ENCODE measurements around the gene METTL9.
"Not testable (repeated sequence)": the region's sequence is repeated elsewhere in the genome, so short reads cannot be mapped to it uniquely, and the experiment has no call there.

The METTL9 gene

GRCh38 chr16:21611556-21612384 lies 12.4 kb downstream of the METTL9 start:
- peak; percentile 66 for DNase-seq

GRCh38 chr16:21613361-21613760 lies 14.0 kb downstream of the METTL9 start:
- no peak for DNase-seq

DNA sequence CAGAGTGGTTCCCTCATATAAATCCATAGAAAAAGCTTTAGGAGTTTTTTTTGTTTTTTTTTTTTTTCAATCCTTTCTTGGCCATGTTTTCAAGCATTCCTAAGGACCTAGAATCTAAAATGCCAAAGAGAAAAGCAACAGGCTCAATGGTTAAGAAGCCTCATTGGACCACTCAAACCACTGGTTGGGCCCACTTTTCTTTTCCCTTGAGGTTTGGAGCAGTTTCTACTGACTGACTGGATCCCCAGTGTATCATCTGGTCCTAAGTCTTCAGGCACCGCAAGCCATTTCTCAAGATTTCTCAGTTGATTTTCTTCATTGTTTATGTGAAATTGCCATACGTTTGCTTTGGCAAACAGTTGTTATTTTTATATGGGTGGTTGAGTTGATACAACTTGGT lies 14.4 kb downstream of the METTL9 start:
- no peak for DNase-seq

- no peak for DNase-seq
These were observed 15.5 kb downstream of the METTL9 start for GRCh38 chr16:21614896-21615295.

- DNase-seq, result peak; percentile 79
These were observed 18.2 kb downstream of the METTL9 start for GRCh38 chr16:21617607-21618006.

DNA sequence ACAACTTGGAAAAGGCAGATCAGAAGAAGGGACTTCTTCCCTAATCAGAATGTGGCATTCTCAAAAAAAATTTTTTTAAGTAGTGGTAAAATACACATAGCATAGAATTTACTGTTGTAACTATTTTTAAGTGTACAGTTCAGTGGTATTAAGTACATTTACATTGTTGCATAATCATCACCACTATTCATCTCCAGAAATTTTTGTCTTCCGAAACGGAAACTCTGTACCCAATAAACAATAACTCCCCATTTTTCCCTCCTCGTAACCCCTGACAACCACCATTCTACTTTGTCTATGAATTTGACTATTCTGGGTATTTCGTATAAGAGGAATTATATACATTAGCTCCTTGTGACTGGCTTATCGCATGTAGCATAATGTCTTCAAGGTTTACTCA lies 18.9 kb downstream of the METTL9 start:
- no peak for DNase-seq

DNA sequence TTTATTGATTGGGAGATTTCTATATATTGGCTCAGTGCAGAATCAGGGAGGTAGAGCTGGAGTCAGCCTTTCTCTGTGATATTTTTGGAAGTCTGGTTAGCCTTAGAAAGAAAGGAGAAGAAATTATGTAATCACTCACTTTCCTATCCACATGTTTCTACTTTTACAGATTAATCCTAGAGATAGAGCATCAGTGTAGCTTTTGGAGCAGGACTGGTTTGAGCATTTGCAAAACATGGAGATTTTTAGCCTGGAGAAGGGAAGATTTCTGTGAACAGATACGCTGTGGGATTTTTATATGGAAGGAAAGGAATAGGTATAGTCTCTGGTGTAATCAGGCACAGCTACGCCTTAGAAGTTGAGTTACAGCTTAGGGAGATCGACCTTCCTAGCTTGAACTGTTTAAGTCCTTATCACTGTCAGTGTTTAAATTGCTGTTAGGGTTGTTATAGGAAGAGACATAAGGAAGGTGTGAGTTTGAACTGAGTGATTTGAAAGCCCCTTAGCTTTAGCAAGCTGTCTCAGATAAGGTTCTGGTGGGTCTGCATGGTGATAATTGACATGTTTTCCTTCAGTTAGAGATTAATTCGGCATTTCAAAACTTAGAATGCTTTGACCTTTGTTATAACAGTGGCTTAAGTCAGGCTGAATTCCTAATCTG lies 20.5 kb downstream of the METTL9 start:
- DNase-seq, result no peak

DNA sequence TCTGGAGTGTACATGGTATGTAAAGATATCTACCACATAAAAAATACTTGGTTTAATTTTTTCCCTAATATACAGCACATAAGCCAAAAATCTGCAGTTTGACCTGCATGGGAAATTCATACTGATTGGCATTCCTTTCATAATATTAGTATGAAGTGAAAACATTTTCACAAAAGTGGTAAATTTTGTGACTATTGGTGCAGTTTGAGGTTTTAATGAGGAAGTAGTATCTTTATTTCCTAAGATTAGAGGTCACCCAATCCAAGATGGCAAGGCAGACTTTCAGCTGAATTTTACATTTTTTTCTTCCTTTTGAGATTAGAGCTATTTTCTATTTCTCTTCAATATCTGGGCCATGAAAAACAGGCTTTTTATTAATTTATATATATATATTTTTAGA lies 21.2 kb downstream of the METTL9 start:
- peak; percentile 29 for DNase-seq

DNA sequence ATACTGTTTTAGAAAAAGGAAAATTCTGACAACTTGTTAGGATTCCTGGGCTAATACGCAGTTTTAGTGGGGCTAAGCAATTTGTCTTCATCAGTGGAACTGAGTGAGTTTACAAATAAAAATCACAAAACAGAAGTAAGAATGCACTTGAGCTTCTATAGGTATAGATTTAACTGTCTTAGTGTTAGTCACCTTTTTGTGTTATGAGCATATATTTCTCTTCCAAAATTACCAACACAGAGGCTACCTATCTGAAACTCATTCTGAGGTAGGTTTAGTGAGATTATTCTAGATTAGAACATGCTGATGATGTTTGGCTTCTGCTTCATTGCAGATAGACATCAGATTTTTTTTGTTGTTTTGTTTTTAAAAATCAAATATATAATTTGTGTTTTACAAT lies 23.2 kb downstream of the METTL9 start:
- no peak for DNase-seq

DNA sequence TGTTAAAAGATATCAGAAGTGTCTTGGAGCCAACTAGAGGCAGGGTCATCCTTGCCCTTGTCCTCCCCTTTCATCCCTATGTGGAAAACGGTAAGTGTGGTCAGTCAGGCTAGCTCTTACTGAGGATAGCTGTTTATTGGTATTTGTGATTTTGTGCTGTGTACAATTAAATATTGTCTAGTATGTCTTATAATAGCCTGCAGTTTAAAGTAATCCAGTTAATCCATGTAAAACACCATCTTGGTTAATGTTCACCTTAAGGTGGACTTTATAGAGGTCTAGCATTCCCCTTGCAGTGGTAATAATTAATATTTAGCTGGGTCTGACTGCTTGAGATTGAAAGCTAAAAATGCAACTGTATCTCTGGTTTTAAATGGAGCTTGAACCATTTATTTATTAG lies 25.6 kb downstream of the METTL9 start:
- no peak for DNase-seq

- DNase-seq, result peak; percentile 84
These were observed 27.4 kb downstream of the METTL9 start for GRCh38 chr16:21626659-21627277.

GRCh38 chr16:21628121-21628726 lies 28.8 kb downstream of the METTL9 start:
- no peak for DNase-seq

GRCh38 chr16:21628772-21629171 lies 29.4 kb downstream of the METTL9 start:
- no peak for DNase-seq

DNA sequence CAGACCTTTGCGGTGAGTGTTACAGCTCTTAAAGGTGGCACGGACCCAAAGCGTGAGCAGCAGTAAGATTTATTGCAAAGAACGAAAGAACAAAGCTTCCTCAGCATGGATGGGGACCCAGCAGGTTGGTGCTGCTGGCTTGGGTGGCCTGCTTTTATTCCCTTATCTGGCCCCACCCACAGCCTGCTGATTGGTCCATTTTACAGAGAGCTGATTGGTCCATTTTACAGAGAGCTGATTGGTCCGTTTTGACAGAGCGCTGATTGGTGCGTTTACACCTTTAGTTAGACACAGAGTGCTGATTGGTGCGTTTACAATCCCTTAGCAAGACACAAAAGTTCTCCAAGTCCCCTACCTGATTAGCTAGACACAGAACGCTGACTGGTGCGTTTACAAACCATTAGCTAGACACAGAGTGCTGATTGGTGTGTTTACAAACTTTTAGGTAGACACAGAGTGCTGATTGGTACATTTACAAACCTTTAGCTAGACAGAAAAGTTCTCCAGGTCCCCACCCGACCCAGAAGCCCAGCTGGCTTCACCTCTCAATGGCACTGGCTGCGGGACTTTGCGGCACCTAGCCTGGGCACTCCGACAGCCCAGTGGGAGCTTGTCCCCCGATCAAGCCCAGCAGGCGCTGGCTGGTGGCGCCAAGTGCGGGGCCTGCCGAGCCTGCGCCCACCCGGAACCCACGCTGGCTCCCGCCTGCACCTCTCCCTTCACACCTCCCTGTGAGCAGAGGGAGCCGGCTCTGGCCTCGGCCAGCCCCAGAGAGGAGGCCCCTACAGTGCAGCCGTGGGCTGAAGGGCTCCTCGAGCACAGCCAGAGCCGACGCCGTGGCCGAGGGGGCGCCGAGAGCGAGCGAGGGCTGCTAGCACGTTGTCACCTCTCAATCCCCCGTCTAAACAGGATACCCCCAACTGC lies 30.5 kb downstream of the METTL9 start:
- DNase-seq, result not testable (repeated sequence)

DNA sequence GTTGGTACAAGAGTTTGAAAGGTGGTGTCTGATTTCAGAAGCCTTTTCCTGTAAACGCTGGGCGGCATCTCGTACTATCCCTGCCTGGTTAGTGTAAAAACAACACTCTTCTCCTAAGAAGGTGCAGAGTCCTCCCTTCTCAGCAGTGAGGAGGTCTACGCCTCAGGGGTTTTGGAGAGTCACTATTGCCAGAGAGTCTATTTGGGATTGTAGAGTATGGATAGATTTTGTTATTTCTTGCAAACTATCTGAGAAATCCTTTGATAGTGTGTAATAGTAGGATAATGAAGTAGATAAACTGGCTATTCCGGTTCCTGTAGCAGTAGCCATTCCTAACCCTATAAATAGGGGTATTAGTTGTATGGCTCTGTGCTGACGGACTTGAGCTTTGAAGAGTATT lies 31.5 kb downstream of the METTL9 start:
- not testable (repeated sequence) for DNase-seq

DNA sequence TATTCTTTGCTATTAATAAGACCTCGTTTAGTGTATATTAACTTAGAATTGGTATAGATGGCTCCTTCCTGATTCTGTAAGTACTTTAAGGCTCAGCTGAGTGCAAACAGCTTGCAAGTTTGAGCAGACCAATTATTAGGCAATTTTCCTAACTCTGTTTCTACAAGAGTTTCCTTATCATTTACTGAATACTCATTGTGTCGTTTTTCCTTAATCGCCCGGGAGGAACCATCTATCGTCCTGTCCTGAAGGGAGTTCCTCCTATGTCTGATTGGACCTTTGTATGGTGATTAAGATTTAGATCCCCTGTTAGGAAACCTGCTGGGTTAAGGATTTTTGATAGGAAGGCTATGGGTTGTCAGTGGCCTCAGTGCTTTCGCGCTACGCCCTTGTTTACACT lies 32.0 kb downstream of the METTL9 start:
- DNase-seq, result peak; percentile 54

- peak; percentile 87 for DNase-seq
These were observed 32.7 kb downstream of the METTL9 start for GRCh38 chr16:21631951-21632575.

DNA sequence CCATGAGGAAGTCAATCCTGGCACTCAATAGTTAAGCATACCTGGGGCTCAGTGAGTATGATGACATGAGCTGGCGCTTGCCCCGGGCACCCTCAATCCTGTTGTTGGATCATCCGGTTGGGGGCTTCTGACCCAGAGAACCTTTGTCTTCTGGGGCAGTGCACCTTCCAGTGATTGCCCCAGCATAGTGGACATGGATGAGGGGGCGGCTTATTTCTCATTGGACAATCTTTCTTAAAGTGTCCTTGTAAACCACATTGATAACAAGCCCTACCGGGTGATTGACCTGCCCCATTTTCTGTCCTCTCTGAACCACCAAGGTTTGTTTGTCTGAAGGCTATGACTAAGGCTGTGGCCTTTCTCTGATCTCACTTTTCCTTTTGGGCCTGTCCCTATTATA lies 34.8 kb downstream of the METTL9 start:
- no peak for DNase-seq

DNA sequence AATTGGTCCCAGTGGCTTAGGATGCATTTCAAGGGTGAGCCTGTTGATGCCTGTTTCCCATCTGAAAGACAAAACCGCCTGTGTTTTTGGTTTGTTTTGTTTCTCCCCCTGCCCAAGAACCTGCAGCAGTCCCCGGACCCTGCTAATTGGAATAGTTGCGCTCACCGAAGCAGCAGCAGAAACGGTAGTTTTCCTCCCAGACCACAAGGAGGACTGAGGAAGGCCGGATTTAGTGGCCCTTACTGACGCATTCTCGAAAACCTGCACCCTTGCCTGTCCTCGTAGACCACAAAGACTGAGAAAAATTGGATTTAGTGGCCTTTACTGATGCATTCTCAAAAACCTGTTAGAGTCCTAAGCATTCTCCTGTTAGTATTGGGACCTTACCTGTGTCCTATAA lies 36.3 kb downstream of the METTL9 start:
- not testable (repeated sequence) for DNase-seq

DNA sequence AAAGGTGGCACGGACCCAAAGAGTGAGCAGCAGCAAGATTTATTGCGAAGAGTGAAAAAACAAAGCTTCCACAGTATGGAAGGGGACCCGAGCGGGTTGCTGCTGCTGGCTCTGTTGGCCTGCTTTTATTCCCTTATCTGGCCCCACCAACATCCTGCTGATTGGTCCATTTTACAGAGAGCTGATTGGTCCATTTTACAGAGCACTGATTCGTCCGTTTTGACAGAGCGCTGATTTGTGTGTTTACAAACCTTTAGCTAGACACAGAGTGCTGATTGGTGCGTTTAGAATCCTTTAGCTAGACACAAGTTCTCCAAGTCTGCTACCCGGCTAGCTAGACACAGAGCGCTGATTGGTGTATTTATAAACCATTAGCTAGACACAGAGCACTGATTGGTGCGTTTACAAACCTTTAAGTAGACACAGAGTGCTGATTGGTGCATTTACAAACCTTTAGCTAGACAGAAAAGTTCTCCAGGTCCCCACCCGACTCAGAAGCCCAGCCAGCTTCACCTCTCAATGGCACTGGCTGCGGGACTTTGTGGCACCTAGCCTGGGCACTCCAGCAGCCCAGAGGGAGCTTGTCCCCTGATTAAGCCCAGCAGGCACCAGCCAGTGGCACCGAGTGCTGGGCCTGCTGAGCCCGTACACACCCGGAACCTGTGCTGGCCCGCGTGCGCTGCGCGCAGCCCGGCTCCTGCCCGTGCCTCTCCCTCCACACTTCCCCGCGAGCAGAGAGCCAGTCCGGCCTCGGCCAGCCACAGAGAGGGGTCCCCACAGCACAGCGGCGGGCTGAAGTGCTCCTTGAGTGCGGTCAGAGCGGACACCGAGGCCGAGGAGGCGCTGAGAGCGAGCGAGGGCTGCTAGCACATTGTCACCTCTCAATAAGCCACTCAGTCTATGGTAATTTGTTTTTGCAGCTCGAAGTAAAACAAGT lies 37.9 kb downstream of the METTL9 start:
- no peak for DNase-seq

DNA sequence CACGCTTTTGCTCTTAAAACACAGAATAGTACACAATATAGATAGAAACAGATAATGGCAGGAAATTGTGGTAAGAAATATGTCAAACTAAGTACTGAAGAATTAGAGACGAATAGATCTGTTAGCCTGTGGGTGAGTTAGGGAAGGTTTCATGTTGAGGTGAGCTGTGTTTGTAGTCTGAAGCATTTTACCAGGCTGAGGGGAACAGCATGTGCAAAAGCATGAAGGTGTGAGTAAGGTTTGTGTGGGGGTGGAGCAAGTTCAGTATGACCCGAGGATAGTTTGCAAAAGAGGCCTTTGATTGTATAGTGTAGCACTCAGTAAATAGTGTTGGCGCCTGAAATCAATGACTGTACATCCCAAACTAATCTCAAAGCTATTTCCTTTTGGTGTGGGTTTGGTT lies 39.2 kb downstream of the METTL9 start:
- DNase-seq, result no peak
